SU-DHL-6 (cell line): ENCODE results near the gene NUP50.

Source experiments
- CTCF ChIP-seq: fragments of 200-600 bp; sonication (generic); IDR thresholded peaks from one replicate; pipeline ENCODE4 v1.5.1; 2017; ENCODE audit warnings: antibody characterized with exemption, mild to moderate bottlenecking, low read length, moderate library complexity; ENCODE audit not compliant: insufficient read depth, poor library complexity, severe bottlenecking
- EZH2phosphoT487 ChIP-seq: fragments of 200-600 bp; sonication (generic), shearing (Covaris generic); conservative IDR thresholded peaks from 2 replicates; pipeline ENCODE4 v1.6.1; 2018; ENCODE audit warnings: mild to moderate bottlenecking, antibody characterized with exemption, low read length, moderate library complexity, mixed read lengths

DNA sequence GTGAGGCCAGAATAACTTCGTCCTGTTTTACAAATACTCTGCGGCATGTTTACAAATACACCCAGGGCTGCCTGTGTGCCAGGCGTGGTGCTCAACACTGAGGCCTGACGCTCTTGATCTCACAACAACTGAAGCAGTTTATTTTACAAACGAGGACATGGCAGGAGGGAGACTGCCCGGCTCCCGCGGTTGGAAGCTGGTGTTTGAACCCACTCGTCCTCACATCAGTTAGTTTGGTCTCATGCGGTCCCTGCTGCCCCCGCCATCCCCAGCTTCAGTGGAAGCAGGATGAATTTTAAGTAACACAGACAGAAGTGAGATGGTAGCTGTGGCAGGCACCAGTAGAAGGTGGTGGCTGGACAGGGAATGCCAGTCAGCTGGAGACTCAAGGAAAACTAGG lies 60.6 kb downstream of the NUP50 start:
- no peak for TF ChIP-seq CTCF
- no peak for TF ChIP-seq EZH2phosphoT487
